Ovary (tissue), 3 donors: ENCODE results near the gene GPX3.

ENCODE experiments used
- EP300 ChIP-seq: sonication (generic); formaldehyde crosslinking; IDR thresholded peaks from one replicate; pipeline ENCODE4 v1.6.1; 2017; ENCODE audit warnings: antibody characterized with exemption
- POLR2A ChIP-seq: fragments of 450-650 bp; IDR thresholded peaks from one replicate; pipeline ENCODE4 v1.6.1; 2017; ENCODE audit warnings: antibody characterized with exemption, mild to moderate bottlenecking, moderate library complexity
- TF ChIP-seq, protein P1 (sequence below), 3 donors: fragments of 450-650 bp in 2 of 3; fragments of 200-600 bp in 1 of 3; IDR thresholded peaks; one replicate each; pipeline versions ENCODE4 v1.5.1 to v1.8.0; 2016 to 2022; ENCODE audit warnings: antibody characterized with exemption in 3 of 3, mild to moderate bottlenecking in 1 of 3
- donor health status: DM: no; HTN: no; CAD: no.

DNA sequence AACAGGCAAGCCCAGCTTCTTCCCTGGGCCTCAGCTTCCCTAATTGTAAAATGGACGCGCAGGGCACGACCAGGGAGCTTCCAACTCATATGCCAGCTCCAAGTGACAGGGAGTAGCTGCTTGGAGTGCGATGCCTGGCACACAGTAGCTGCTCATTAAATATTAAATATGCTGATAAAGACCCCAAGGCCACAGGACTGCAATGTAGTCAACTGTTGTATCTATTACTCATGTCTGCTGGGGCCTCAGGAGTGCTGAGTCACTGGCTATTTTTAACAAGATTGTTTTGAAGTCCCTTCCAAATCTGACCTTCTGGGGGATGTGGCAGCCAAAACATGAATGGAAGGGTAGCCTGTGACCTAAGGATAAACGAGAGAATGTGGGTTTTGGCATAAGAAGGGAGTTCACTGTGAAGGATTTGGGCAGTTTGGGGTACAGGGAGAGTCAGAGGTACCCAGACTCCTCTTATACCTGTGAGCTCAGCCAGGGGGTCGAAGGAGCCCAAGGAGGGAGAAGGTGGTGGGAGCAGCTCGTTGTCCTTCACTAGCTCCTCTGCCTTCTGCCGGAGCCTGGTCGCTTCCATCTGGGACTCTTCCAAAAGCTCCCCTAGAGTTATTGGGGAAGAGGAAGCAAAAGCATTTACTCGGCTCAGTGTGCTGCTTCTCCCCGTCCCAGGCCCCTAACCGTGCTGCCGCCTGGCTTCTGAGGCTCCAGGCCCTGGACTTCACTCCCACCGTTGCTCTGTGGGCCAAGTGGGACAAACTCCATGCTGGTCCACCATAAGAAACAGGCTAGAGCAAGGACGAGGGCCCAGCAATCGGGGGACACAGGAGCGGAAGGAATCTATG is 43.0 kb downstream of the GPX3 start:
- TF ChIP-seq EP300 (no peak), POLR2A (no peak)
- TF ChIP-seq, protein P1, sequence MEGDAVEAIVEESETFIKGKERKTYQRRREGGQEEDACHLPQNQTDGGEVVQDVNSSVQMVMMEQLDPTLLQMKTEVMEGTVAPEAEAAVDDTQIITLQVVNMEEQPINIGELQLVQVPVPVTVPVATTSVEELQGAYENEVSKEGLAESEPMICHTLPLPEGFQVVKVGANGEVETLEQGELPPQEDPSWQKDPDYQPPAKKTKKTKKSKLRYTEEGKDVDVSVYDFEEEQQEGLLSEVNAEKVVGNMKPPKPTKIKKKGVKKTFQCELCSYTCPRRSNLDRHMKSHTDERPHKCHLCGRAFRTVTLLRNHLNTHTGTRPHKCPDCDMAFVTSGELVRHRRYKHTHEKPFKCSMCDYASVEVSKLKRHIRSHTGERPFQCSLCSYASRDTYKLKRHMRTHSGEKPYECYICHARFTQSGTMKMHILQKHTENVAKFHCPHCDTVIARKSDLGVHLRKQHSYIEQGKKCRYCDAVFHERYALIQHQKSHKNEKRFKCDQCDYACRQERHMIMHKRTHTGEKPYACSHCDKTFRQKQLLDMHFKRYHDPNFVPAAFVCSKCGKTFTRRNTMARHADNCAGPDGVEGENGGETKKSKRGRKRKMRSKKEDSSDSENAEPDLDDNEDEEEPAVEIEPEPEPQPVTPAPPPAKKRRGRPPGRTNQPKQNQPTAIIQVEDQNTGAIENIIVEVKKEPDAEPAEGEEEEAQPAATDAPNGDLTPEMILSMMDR (IDR thresholded peaks at IDR 0.05): no peak
